Omental fat pad (tissue), 4 donors: ENCODE data around the gene ARRDC1. TPM values are rescaled to one million over a fixed set of nuclear protein-coding genes. Genes with fewer than 3 reads are reported as not detected.
"Not testable (repeated sequence)": the region's sequence is repeated elsewhere in the genome, so short reads cannot be mapped to it uniquely, and the experiment has no call there.

Experiments
- ATAC-seq: fragments of 150-250 bp; one replicate; pipeline ENCODE4 v1.9.1; 2016; ENCODE audit warnings: mild to moderate bottlenecking, moderate library complexity; ENCODE audit not compliant: low FRiP score
- DNase-seq: peaks from one replicate; pipeline ENCODE4 v3.0.0-alpha.2; 2019; ENCODE audit warnings: low spot score
- total RNA-seq, 4 donors: library from RNA; depleted of rRNA; stranded (reverse); fragments of >200 nt; gene quantifications; one replicate each; pipeline ENCODE4 v1.1.0, GENCODE V29; 2016
- TF ChIP-seq, protein P1 (sequence below), 3 donors: fragments of 450-650 bp; IDR thresholded peaks; one replicate each; pipeline ENCODE4 v1.5.1; 2016 to 2017; ENCODE audit warnings: antibody characterized with exemption in 3 of 3, mild to moderate bottlenecking in 3 of 3, moderate library complexity in 2 of 3

ARRDC1 gene
- total RNA-seq, 4 donors from 2014 or later = 23.4 to 39.2 (median 33.3) TPM

DNA sequence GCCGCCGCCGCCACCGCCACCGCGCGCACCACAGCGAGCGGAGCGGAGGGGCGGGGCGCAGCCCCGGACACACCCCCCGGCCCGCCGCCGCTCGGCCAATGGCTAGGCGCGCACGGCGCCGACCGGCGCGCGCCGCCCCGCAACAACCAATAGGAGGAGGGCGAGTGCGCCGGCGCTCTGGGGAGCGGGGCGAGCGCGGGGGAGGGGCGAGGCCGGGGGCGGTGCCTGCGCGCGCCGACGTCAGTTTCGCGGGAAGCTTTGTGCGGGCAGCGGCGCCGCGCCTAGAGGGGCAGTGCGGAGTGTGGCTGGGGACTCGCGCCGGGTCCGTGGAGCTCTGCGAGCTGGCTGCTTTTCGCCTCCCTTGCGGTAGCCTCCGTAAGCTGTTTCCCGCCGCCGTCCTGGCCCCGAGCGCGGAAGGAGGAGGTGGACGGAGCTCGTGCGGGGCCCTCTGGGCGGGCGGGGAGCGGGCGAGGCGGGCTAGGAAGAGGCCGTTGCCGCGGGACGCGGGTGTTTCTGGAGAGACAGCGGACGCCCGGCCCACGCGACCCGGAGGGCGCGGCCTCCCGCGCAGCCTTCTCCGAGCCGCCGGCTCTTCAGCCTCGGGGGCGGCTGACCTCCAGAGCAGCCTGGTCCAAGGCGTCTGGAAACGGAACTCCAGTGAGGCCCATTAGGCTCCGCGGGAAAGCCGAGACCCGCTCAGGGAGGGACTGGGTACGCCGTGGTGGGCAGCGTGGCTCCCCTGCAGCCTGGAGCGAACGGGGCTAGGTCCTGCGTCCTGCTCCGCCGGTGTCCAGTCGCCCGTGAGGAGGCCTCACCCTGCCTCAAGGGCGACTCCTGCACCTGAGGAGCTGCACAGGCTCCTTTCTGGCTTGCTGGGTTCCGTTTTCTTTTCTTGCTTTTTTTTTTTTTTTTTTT, 14.8 kb upstream of the ARRDC1 start, which contains the start of gene ZMYND19:
Gene ZMYND19 (minus strand): TSS at position 44 of the 915 bp plus-strand sequence. CDS start 249 bp downstream, outside the sequence.
- ATAC-seq (peak; percentile 98), DNase-seq (peak; percentile 55)
- TF ChIP-seq, protein P1, sequence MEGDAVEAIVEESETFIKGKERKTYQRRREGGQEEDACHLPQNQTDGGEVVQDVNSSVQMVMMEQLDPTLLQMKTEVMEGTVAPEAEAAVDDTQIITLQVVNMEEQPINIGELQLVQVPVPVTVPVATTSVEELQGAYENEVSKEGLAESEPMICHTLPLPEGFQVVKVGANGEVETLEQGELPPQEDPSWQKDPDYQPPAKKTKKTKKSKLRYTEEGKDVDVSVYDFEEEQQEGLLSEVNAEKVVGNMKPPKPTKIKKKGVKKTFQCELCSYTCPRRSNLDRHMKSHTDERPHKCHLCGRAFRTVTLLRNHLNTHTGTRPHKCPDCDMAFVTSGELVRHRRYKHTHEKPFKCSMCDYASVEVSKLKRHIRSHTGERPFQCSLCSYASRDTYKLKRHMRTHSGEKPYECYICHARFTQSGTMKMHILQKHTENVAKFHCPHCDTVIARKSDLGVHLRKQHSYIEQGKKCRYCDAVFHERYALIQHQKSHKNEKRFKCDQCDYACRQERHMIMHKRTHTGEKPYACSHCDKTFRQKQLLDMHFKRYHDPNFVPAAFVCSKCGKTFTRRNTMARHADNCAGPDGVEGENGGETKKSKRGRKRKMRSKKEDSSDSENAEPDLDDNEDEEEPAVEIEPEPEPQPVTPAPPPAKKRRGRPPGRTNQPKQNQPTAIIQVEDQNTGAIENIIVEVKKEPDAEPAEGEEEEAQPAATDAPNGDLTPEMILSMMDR (IDR thresholded peaks at IDR 0.05) = no peak

GRCh38 chr9:137592767-137593166, 12.7 kb upstream of the ARRDC1 start:
- DNase-seq = no peak
- TF ChIP-seq, protein P1 (IDR thresholded peaks at IDR 0.05) = no peak
- no peak for ATAC-seq

DNA sequence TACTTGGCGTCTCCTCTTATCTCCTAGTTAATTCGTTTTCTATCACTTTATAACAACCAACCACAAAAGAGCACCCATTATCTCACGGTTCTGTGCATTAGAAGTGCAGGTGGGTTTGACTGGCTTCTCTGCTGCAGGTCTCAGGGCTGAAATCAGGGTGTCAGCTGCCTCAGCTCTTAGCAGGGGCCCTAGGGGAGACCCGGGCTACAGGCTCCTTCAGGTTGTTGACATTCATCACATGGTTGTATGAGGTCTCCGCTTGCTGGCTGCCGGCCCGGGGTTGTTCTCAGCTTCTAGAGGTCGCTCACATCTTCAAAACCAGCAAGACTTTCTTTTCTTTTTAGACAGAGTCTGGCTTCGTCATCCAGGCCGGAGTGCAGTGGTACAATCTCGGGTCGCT, 12.3 kb upstream of the ARRDC1 start:
- TF ChIP-seq, protein P1 (IDR thresholded peaks at IDR 0.05) = no peak
- no peak for ATAC-seq
- no peak for DNase-seq

- ATAC-seq, DNase-seq: not testable (repeated sequence)
These were observed 8.9 kb upstream of the ARRDC1 start for GRCh38 chr9:137596577-137596976.

DNA sequence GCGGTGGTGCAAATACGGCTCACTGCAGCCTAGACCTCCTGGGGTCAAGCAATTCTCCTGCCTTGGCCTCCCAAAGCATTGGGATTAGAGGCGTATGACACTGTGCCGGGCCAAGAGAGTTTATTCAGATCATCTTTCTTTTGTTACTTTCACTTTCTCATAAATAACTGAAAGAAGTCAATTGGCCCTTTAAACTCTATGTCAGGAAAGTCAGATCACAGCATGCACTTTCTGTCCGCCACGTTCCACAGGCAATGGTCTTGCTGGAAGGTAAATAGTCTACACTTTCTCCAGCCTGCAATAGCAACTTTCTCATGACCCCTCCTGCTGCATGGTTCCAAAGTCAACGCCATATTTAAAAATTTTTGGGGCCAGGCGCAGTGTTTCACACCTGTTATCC, 6.5 kb upstream of the ARRDC1 start:
- TF ChIP-seq, protein P1 (IDR thresholded peaks at IDR 0.05) = no peak
- ATAC-seq (no peak), DNase-seq (no peak)

- TF ChIP-seq, protein P1 (IDR thresholded peaks at IDR 0.05) = no peak
- ATAC-seq = no peak
- DNase-seq = no peak
These were observed 2.8 kb upstream of the ARRDC1 start for GRCh38 chr9:137602661-137603060.

- TF ChIP-seq, protein P1 (IDR thresholded peaks at IDR 0.05) = no peak
- ATAC-seq = no peak
These were observed 1.6 kb upstream of the ARRDC1 start for GRCh38 chr9:137603879-137604278.

More at GRCh38 chr9:137603879-137604278, 1.6 kb upstream of the ARRDC1 start:
- no peak for DNase-seq
